LNCAP (cell line): ENCODE measurements around the gene CTNNA2.

Source experiments
- TF ChIP-seq, protein P1 (sequence below): fragments of 450-650 bp; IDR thresholded peaks from 2 replicates; pipeline ENCODE4 v1.5.1; 2017; ENCODE audit warnings: mild to moderate bottlenecking

Gene CTNNA2

DNA sequence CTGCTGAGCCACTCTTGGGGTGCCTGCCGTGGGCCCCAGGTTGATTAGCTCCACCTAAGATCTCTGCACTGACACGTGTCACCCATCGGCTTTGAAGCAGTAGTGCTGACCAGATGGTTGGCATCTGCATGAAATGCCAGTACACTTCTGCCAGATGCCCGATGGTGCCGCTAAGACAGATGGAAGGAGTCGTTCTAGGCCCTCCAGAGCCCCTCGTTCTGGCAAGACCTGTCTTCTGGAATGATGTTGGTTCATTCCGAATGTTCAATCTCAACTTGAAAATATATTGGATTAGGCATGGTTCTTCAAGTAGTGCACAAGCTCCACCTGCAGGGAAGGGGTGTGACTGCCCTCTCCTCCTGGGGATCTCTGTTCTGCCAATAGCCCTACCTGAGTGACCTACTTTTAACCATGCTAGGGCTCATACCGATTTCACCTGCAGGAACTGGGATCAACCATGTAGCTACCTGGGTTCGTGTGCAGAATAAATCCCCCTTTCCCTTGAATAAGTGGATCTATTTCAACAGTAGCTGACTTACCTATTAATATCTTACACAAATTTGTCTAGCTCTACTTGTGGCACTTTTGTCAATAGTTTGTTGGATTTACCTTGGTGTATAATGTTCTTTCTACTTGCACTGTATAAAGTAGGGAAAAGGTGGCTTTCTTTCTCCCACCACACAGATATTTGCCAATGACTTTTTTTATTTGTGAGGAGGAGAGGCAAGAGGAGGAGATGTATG is 342.6 kb downstream of the CTNNA2 start:
- TF ChIP-seq, protein P1, sequence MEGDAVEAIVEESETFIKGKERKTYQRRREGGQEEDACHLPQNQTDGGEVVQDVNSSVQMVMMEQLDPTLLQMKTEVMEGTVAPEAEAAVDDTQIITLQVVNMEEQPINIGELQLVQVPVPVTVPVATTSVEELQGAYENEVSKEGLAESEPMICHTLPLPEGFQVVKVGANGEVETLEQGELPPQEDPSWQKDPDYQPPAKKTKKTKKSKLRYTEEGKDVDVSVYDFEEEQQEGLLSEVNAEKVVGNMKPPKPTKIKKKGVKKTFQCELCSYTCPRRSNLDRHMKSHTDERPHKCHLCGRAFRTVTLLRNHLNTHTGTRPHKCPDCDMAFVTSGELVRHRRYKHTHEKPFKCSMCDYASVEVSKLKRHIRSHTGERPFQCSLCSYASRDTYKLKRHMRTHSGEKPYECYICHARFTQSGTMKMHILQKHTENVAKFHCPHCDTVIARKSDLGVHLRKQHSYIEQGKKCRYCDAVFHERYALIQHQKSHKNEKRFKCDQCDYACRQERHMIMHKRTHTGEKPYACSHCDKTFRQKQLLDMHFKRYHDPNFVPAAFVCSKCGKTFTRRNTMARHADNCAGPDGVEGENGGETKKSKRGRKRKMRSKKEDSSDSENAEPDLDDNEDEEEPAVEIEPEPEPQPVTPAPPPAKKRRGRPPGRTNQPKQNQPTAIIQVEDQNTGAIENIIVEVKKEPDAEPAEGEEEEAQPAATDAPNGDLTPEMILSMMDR: peak; percentile 59

DNA sequence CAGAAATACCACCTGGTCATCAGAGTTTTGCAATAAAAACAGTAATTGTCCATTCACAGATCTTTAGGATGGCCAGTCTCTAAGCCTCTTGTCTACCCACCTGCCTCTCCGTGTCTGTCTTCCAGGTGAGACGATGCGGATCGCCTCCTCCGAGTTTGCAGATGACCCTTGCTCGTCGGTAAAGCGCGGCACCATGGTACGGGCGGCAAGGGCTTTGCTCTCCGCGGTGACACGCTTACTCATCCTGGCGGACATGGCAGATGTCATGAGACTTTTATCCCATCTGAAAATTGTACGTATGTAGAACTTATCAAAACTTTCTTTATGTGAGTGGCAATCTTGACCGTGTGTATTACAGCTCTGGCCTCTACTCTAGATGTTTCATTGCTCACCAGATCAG is 345.0 kb downstream of the CTNNA2 start:
- TF ChIP-seq, protein P1: no peak

DNA sequence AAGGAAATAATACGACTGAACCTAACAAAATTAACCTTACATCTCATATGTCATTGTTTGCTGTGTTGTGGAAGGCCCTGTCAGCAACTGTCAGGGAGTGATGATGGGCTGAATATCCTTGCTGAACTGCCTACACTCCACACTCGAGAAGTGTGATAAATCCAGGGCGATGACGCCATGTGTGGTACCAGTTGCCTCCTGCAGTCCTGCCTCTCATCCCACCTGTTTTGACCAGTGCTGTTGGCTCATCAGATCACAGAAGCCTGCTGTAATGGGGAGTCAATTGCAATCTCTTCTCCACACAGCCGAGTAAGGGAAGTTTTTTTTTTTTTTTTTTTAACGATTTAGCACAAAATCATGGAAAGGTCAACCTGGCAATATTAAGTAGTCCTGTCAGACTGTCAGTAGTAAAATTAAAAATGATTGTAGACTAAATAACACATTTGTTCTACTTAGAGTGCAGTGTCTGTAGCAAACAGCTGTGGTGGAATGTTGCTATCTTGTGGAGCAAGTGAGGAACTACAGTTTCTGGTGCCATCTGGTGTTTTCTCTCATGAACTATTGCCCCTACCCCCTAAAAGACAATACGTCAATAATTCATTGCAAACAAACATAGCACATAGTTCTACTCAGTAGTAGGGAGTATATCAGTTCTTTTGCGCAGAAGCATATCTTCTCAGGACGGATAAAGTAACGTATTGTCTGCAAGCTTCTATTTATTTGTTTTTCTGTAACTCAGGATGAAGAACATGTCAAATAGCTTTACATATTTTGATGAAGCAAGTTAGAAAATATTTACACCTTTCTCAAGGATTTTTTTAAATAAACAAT is 347.6 kb downstream of the CTNNA2 start:
- TF ChIP-seq, protein P1: peak; percentile 76

DNA sequence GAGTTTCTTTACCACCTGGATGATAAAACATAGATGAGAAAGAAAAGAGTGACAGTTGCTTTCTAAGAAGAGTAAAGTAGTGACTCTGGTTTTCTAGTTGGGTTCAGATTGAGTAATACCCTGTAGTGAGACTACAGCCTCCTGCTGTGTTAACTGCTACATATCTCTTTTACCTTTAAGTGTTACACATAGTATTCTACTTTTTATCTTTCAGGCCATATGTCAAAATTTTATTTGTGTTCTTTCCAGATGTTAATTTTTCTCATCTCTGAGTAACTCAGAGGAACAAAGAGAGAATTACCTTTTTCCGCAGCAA is 348.2 kb downstream of the CTNNA2 start:
- TF ChIP-seq, protein P1: no peak

DNA sequence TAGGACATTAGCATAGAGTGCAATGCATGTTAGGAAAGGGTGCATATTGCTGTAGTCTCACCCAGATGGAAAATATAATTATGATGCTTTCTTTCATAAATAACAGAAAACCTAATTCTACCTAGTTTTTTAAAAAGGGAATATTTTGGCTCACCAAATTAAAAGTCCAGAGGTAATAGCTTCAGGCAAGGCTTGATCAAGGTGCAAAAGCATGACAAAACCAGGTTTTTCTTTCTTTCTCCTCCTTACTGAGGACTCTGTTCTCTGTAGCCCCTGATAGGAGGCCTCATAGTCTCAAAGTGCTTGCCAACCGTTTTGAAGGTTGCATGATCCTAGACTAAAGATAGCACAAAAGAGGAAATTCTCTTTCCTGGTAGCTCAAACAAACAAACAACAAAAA is 349.9 kb downstream of the CTNNA2 start:
- TF ChIP-seq, protein P1: no peak

DNA sequence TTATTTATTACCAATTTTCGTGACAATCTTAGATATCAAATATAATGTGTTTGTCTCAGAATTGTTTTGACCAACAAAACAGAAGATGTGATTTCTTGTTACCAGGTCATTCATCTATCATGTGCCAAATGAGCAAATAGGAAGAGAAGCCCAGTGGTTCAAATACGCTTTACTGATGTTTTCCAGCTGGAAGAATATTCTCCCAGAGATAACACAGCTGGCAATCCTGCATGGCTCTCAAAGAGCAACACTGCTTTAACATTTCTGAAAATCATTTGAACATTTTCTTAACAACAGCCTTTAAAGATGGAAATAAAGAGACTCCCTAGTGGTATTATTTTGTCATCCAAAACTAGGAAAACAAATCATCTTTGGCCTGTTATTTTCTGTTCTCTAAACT is 359.8 kb downstream of the CTNNA2 start:
- TF ChIP-seq, protein P1: no peak

DNA sequence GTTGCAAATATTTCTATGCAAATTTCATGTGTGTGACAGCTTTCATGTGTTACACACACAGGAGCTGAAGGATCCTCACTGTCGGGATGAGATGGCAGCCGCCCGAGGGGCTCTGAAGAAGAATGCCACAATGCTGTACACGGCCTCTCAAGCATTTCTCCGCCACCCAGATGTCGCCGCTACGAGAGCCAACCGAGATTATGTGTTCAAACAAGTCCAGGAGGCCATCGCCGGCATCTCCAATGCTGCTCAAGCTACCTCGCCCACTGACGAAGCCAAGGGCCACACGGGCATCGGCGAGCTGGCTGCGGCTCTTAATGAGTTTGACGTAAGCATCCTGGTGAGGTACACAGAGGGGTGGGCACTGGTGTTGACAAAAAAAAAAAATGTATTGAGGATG is 361.2 kb downstream of the CTNNA2 start:
- TF ChIP-seq, protein P1: no peak
